ENCODE results near the gene DNAJC13.

The DNAJC13 gene

DNA sequence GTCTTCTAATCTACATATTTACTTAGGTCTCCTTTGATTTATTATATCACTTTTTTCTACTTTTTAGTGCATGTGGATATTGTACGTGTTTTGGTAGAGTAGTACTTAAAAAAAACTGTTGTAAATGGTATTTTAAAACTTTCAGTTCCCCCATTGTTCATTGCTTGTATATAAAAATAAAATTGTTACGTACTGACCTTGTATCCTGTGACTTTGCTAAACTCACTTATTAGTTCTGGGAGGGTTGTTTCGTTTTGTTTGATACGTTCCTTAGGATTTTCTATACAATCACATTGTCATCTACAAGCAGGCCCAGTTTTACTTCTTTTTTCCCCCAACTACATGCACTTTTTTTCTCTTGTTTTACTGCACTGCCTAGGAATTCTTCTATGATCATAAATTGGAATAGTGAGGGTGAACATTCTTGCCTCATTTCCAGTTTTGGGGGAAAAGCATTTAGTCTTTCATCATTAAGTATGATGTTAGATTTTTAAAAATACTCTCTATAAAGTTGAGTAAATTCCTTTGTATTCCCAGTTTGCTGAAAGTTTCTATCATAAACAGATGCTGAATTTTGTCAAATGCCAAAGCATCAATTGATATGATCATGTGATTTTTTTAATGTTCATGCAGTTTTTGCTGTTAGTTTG is 146.2 kb downstream of the DNAJC13 start:
- Histone ChIP-seq H3K4me1 (ENCODE audit: insufficient read depth, low read length) (no peaks in the 10 kb centered on the region), H3K9me3 (ENCODE audit: low read length) (no peaks in the 10 kb centered on the region), H2AFZ (ENCODE audit: low read depth, low read length) (no peak overlapping the region), H3K27me3 (ENCODE audit: insufficient read depth, low read length) (no peaks in the 10 kb centered on the region), H3K4me3 (ENCODE audit: low read length) (no peak overlapping the region), H3K36me3 (ENCODE audit: insufficient read depth, low read length) (peaks cover 21% of the 10 kb centered on the region)

DNA sequence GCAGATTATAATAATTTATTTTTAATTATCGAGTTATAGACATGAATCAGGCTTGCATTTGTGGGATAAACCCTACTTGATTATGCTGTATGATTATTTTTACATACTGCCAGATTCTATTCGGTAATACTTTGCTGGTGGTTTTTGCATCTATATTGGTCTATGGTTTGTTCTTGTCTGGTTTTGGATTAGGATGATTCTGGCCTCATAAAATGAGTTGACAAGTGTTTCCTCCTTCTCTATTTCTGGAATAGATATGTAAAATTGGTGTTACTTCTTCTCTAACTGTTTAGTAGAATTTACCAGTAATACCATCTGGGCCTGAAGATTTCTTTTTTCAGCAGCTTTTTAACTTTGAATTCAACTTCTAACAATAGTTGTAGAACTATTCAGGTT is 146.8 kb downstream of the DNAJC13 start:
- Histone ChIP-seq H3K9me3 (ENCODE audit: low read length) (no peaks in the 10 kb centered on the region), H2AFZ (ENCODE audit: low read depth, low read length) (no peak overlapping the region), H3K4me1 (ENCODE audit: insufficient read depth, low read length) (no peaks in the 10 kb centered on the region), H3K4me3 (ENCODE audit: low read length) (no peak overlapping the region), H3K27me3 (ENCODE audit: insufficient read depth, low read length) (no peaks in the 10 kb centered on the region), H3K36me3 (ENCODE audit: insufficient read depth, low read length) (peaks cover 15% of the 10 kb centered on the region)

DNA sequence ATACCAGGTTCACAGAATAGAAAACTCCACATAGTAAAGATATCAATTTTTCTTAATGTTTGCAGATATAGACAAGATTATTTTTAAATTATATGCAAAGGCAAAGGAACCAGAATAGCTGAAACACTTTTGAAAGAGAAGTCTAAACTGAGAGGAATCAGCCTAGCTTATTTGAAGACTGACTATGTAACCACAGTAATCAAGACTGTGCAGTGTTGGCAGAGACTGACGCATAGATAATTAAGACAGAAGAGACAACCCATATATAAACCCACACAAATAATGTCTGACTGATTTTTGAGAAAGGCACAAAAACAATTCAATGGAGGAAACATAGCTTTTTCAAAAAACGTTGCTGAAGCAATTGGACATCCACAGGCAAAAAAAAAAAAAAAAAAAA is 151.1 kb downstream of the DNAJC13 start:
- H3K4me3 ChIP-seq (ENCODE audit: low read length): no peak overlapping the region
- no peaks in the 10 kb centered on the region for H3K27me3 ChIP-seq (ENCODE audit: insufficient read depth, low read length)
- H3K9me3 ChIP-seq (ENCODE audit: low read length): no peaks in the 10 kb centered on the region
- no peaks in the 10 kb centered on the region for H3K4me1 ChIP-seq (ENCODE audit: insufficient read depth, low read length)
- H3K36me3 ChIP-seq (ENCODE audit: insufficient read depth, low read length): peaks cover 12% of the 10 kb centered on the region
- H2AFZ ChIP-seq (ENCODE audit: low read depth, low read length): no peak overlapping the region

DNA sequence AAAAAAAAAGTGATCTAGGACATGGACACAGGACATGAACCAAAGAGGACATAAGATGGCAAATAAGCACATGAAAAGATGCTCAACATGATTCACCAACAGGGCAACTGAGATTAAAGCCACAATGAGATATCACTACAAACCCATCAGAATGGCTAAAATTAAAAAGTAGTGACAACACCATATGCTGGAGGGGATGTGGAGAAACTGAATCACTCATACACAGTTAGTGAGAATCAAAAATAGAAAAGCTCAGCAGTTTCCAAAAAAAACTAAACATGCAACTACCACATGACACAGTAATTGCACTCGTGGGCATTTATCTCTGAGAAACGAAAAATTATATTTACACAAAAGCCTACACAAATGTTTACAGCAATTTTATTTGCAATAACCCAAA is 151.9 kb downstream of the DNAJC13 start:
- no peaks in the 10 kb centered on the region for H3K27me3 ChIP-seq (ENCODE audit: insufficient read depth, low read length)
- H3K36me3 ChIP-seq (ENCODE audit: insufficient read depth, low read length): peaks cover 16% of the 10 kb centered on the region
- H3K4me1 ChIP-seq (ENCODE audit: insufficient read depth, low read length): no peaks in the 10 kb centered on the region
- H2AFZ ChIP-seq (ENCODE audit: low read depth, low read length): no peak overlapping the region
- H3K9me3 ChIP-seq (ENCODE audit: low read length): no peaks in the 10 kb centered on the region
- H3K4me3 ChIP-seq (ENCODE audit: low read length): no peak overlapping the region

DNA sequence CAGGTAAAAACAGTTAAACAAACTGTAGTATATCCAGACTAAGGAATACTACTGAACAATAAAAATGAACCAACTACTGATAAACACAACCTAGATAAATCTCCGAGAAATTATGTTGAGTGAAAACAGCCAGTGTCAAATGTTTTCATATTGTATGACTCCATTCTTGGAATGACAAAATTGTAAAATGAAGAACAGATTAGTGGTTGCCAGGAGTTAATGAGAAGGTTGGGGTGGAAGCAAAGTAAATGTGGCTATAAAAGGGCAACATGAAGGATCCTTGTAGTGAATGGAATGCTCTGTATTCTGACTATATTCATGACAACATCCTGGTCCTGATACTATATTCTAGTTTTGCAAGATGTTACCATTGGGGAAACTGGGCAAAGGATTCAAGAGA is 152.3 kb downstream of the DNAJC13 start:
- H3K9me3 ChIP-seq (ENCODE audit: low read length): no peaks in the 10 kb centered on the region
- no peaks in the 10 kb centered on the region for H3K27me3 ChIP-seq (ENCODE audit: insufficient read depth, low read length)
- H3K4me1 ChIP-seq (ENCODE audit: insufficient read depth, low read length): no peaks in the 10 kb centered on the region
- no peak overlapping the region for H3K4me3 ChIP-seq (ENCODE audit: low read length)
- H3K36me3 ChIP-seq (ENCODE audit: insufficient read depth, low read length): peaks cover 19% of the 10 kb centered on the region
- H2AFZ ChIP-seq (ENCODE audit: low read depth, low read length): no peak overlapping the region

DNA sequence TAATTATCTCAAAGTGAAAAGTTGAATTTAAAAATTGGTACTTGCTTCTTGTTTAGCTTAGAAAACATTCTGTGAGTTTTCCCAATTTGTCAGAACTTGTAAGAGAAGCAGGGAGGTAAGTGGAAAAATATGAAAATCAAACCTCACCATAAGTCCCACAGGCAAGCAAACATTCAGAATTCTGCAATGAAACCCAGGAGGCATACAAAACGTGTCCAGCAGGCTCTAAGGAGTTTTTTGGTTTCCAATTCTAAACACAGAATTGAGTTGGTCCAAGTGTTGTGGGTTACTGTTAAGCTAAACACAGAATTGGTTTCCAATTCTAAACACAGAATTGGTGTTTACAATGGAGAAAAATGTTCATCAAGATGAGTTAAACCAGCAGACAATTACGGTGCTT is 152.7 kb downstream of the DNAJC13 start:
- Histone ChIP-seq H3K36me3 (ENCODE audit: insufficient read depth, low read length) (peaks cover 20% of the 10 kb centered on the region), H2AFZ (ENCODE audit: low read depth, low read length) (no peak overlapping the region), H3K9me3 (ENCODE audit: low read length) (no peaks in the 10 kb centered on the region), H3K27me3 (ENCODE audit: insufficient read depth, low read length) (no peaks in the 10 kb centered on the region), H3K4me3 (ENCODE audit: low read length) (no peak overlapping the region), H3K4me1 (ENCODE audit: insufficient read depth, low read length) (no peaks in the 10 kb centered on the region)

DNA sequence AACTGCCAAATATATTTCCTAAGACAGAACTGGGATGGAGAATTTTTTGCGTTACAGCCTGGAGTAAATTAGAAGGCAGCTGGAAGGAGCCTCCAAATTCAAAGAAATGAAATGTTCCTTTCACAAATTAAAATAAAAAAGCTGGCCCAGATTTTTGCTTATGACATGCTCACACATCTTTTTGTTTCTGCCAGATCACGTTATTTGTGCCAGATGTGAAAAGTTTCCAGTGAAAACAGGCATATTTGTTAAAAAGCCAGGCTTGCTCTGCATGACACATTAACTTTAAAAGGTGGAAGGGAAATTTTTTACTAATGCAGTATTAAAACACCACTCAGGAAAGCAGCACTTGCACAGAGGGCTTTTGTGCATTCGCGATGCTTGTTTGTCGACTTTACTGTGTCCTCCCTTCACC is 156.5 kb downstream of the DNAJC13 start:
- H3K27me3 ChIP-seq (ENCODE audit: insufficient read depth, low read length): no peaks in the 10 kb centered on the region
- H3K4me1 ChIP-seq (ENCODE audit: insufficient read depth, low read length): no peaks in the 10 kb centered on the region
- no peaks in the 10 kb centered on the region for H3K9me3 ChIP-seq (ENCODE audit: low read length)
- H3K36me3 ChIP-seq (ENCODE audit: insufficient read depth, low read length): peaks cover 31% of the 10 kb centered on the region
- no peak overlapping the region for H2AFZ ChIP-seq (ENCODE audit: low read depth, low read length)
- no peak overlapping the region for H3K4me3 ChIP-seq (ENCODE audit: low read length)

DNA sequence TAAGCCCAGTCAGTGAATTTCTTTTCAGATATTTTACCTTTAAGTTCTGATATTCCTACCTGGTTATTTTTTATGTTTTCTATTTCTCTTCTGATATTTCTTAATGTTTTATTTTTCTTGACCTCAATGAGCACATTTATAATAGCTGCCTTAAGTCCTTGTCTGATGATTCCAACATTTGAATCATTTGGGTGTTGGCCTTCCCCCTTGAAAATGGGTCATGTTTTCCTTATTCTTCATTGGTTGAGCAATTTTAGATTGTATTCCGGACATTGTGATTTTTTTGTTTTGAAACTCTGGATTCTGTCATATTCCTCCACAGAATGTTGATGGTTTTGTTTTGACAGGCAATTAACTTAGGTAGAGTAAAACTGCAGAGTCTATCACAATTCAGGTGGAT is 170.1 kb downstream of the DNAJC13 start:
- no peaks in the 10 kb centered on the region for H3K27me3 ChIP-seq (ENCODE audit: insufficient read depth, low read length)
- H3K9me3 ChIP-seq (ENCODE audit: low read length): no peaks in the 10 kb centered on the region
- no peaks in the 10 kb centered on the region for H3K36me3 ChIP-seq (ENCODE audit: insufficient read depth, low read length)
- H3K4me1 ChIP-seq (ENCODE audit: insufficient read depth, low read length): no peaks in the 10 kb centered on the region
- no peak overlapping the region for H3K4me3 ChIP-seq (ENCODE audit: low read length)
- H2AFZ ChIP-seq (ENCODE audit: low read depth, low read length): no peak overlapping the region
